Transverse colon (tissue), 4 donors: ENCODE measurements around the gene PKN1. TPM values are rescaled to one million over a fixed set of nuclear protein-coding genes. Genes with fewer than 3 reads are reported as not detected.

Experiments used
- DNase-seq: peaks from one replicate; pipeline ENCODE4 v3.0.0-alpha.2; 2019
- H3K27ac ChIP-seq, 4 donors: fragments of 200-600 bp; sonication (generic); 2 replicates each; pipeline ENCODE4 v1.5.1; 2016 to 2018; ENCODE audit warnings: inconsistent platforms in 4 of 4
- H3K27me3 ChIP-seq: fragments of 200-600 bp; sonication (generic); 2 replicates; pipeline ENCODE4 v1.5.1; 2017; ENCODE audit warnings: inconsistent platforms
- H3K36me3 ChIP-seq, 4 donors: fragments of 200-600 bp; sonication (generic); 2 replicates each; pipeline ENCODE4 v1.5.1; 2017 to 2019; ENCODE audit warnings: inconsistent platforms in 4 of 4
- H3K4me1 ChIP-seq, 4 donors: fragments of 200-600 bp; sonication (generic); 2 replicates each; pipeline ENCODE4 v1.5.1; 2017 to 2020; ENCODE audit warnings: inconsistent platforms in 4 of 4
- H3K4me3 ChIP-seq, 4 donors: fragments of 200-600 bp; sonication (generic); 1 replicate in 1 of 4; 2 replicates in 3 of 4; pipeline versions ENCODE4 v1.5.1 to v1.6.1; 2017 to 2019; ENCODE audit warnings: inconsistent platforms in 4 of 4
- H3K9me3 ChIP-seq, 2 donors: fragments of 200-600 bp; sonication (generic); 2 replicates each; pipeline ENCODE4 v1.5.1; 2017 to 2019; ENCODE audit warnings: inconsistent platforms in 2 of 2
- EP300 ChIP-seq: sonication (generic); formaldehyde crosslinking; IDR thresholded peaks from one replicate; pipeline ENCODE4 v1.6.1; 2017; ENCODE audit warnings: antibody characterized with exemption, low read depth
- POLR2A ChIP-seq: fragments of 450-650 bp; IDR thresholded peaks from one replicate; pipeline ENCODE4 v1.6.1; 2016; ENCODE audit warnings: antibody characterized with exemption, mild to moderate bottlenecking, moderate library complexity
- POLR2AphosphoS5 ChIP-seq, 3 donors: sonication (generic); formaldehyde crosslinking; IDR thresholded peaks; one replicate each; pipeline ENCODE4 v1.6.1; 2016; ENCODE audit warnings: antibody characterized with exemption in 3 of 3
- WGBS, 2 donors: methylation state at CpG; one replicate each; pipeline ENCODE4 v1.1.5; 2018; ENCODE audit warnings: low coverage in 1 of 2; 5-methylcytosine and 5-hydroxymethylcytosine counted together
- in situ Hi-C, 4 donors: fragments of 200-750 bp; cut with MboI; loops; one replicate each; pipeline versions ENCODE4 v1.15.0 to v1.15.1; 2017; ENCODE audit warnings: low sequenced_read_pairs in 3 of 4, low pct_ligation_motif_present in 1 of 4, low pct_unique_long_range_greater_than_20kb in 1 of 4
- intact Hi-C: fragments of 100-400 bp; cut with DNase I; formaldehyde crosslinking; loops from one replicate; pipeline ENCODE4 v1.15.1; 2023; ENCODE audit warnings: low total_unique reads
- total RNA-seq, 4 donors: library from RNA; depleted of rRNA; stranded (reverse); fragments of >200 nt; gene quantifications; one replicate each; pipeline ENCODE4 v1.1.0, GENCODE V29; 2016
- TF ChIP-seq, protein P1 (sequence below), 5 experiments: fragments of 200-600 bp in 3 of 5; fragments of 450-650 bp in 2 of 5; sonication (generic) in 3 of 5; IDR thresholded peaks; 1 replicate in 2 of 5; 2 replicates in 3 of 5; pipeline ENCODE4 v1.5.1; 2016 to 2017; ENCODE audit warnings: antibody characterized with exemption in 5 of 5, inconsistent platforms in 3 of 5, mild to moderate bottlenecking in 2 of 5, moderate library complexity in 1 of 5

PKN1 gene
- total RNA-seq, 4 donors from 2014 or later, result 29.1 to 129 (median 55.0) TPM

DNA sequence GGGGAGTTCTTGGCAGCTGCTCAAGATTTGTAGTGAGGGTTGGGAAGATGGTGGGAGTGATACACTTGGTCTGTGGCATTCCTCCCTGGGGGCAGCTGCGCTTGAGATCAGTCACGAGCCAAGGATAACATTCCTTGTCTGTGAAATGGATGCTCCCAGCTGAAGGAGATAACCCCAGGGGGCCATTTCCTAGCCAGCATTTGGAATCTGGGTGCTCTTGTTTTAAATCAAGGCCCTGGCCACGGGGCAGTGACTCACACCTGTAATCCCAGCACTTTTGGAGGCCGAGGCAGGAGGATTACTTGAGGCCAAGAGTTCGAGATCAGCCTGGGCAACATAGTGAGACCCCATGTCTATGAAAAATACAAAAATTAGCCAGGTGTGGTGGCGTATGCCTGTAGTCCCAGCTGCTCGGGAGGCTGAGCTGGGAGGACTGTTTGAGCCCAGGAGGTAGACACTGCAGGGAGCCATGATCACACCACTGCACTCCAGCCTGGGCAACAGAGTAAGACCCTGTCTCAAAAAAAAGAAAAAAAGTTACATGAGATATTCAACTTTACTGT, 4.6 kb downstream of the PKN1 start:
- no peak overlapping the region for H3K27ac ChIP-seq
- H3K27me3 ChIP-seq, result no peaks in the 10 kb centered on the region
- TF ChIP-seq POLR2A (no peak), POLR2AphosphoS5 (IDR thresholded peaks at IDR 0.05) (no peak)
- TF ChIP-seq, protein P1, sequence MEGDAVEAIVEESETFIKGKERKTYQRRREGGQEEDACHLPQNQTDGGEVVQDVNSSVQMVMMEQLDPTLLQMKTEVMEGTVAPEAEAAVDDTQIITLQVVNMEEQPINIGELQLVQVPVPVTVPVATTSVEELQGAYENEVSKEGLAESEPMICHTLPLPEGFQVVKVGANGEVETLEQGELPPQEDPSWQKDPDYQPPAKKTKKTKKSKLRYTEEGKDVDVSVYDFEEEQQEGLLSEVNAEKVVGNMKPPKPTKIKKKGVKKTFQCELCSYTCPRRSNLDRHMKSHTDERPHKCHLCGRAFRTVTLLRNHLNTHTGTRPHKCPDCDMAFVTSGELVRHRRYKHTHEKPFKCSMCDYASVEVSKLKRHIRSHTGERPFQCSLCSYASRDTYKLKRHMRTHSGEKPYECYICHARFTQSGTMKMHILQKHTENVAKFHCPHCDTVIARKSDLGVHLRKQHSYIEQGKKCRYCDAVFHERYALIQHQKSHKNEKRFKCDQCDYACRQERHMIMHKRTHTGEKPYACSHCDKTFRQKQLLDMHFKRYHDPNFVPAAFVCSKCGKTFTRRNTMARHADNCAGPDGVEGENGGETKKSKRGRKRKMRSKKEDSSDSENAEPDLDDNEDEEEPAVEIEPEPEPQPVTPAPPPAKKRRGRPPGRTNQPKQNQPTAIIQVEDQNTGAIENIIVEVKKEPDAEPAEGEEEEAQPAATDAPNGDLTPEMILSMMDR (IDR thresholded peaks at IDR 0.05), result no peak
- in situ Hi-C loops, result no loop called here
- H3K4me1 ChIP-seq, result peaks cover 18 to 38% (median 28%) of the 10 kb centered on the region in 4 donors
- WGBS, 2 donors, result 87% methylated on average over 7 of the region's 7 CpGs; no CpG with 5 or more reads in 1 of the 2 donors
- no peak overlapping the region for H3K4me3 ChIP-seq
- H3K36me3 ChIP-seq, result peaks cover 0 to 4% (median 0%) of the 10 kb centered on the region in 4 donors
- intact Hi-C loops, result no loop called here
- no peak for DNase-seq
- H3K9me3 ChIP-seq, result no peaks in the 10 kb centered on the region

DNA sequence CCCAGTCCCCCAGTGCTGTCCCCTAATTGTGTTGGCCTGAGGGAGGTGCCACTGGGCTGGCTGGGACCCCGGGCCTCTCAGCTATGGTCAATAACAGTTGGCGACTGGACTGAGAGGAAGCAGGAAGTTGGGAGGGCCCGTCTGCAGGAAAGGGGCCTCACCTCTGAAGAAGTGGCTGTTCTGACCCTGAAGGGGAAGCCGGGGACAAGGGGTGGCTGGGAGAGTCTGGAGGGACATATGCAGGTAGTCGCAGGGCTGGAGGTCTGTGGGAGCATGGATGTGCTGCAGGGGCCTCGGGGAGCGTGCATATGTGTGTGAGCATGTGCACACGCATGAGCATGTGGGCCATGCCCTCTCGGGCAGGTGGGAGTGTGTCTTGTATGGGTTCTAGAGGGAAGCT, 5.9 kb downstream of the PKN1 start:
- H3K27me3 ChIP-seq, result no peaks in the 10 kb centered on the region
- H3K9me3 ChIP-seq, result no peaks in the 10 kb centered on the region
- no peak for DNase-seq
- WGBS, 2 donors, result 64 to 75% methylated on average over 4 to 9 of the region's 9 CpGs
- no peak overlapping the region for H3K4me3 ChIP-seq
- H3K36me3 ChIP-seq, result peaks cover 0 to 4% (median 0%) of the 10 kb centered on the region in 4 donors
- no peak overlapping the region for H3K27ac ChIP-seq
- H3K4me1 ChIP-seq, result peaks cover 11 to 29% (median 22%) of the 10 kb centered on the region in 4 donors
- intact Hi-C loops, result no loop called here
- in situ Hi-C loops, result no loop called here
- TF ChIP-seq POLR2AphosphoS5 (IDR thresholded peaks at IDR 0.05), result no peak
- no peak for TF ChIP-seq POLR2A
- no peak for TF ChIP-seq EP300
- TF ChIP-seq, protein P1 (IDR thresholded peaks at IDR 0.05), result no peak

- in situ Hi-C loops, result no loop called here
- H3K27ac ChIP-seq, result peak overlapping the region; percentile 38 to 66 (median 50)
- peaks cover under 1 to 18% (median 12%) of the 10 kb centered on the region in 4 donors for H3K4me1 ChIP-seq
- peak; percentile 79 for DNase-seq
- peaks cover 0 to 4% (median 2%) of the 10 kb centered on the region in 4 donors for H3K36me3 ChIP-seq
- peak overlapping the region in 2 of 4 donors; percentile 7 to 40 for H3K4me3 ChIP-seq
- intact Hi-C loops, result no loop called here
- H3K9me3 ChIP-seq, result no peaks in the 10 kb centered on the region
- 35% methylated on average over 6 to 9 of the region's 9 CpGs for WGBS, 2 donors
- H3K27me3 ChIP-seq, result no peaks in the 10 kb centered on the region
- TF ChIP-seq EP300 (no peak), POLR2AphosphoS5 (IDR thresholded peaks at IDR 0.05) (peak in 1 of 3 donors; percentile 19)
Measured at GRCh38 chr19:14440049-14440448, 6.9 kb downstream of the PKN1 start.

GRCh38 chr19:14441041-14441938, 8.2 kb downstream of the PKN1 start:
- 92% methylated on average over 34 of the region's 34 CpGs; no CpG with 5 or more reads in 1 of the 2 donors for WGBS, 2 donors
- no peak for DNase-seq
- no peaks in the 10 kb centered on the region for H3K27me3 ChIP-seq
- no peaks in the 10 kb centered on the region for H3K9me3 ChIP-seq
- H3K36me3 ChIP-seq, result peaks cover 0 to 9% (median 2%) of the 10 kb centered on the region in 4 donors
- peaks cover 0 to 15% (median 8%) of the 10 kb centered on the region in 4 donors for H3K4me1 ChIP-seq
- intact Hi-C loops, result no loop called here
- in situ Hi-C loops, result no loop called here
- peak overlapping the region in 1 of 4 donors; percentile 57 for H3K27ac ChIP-seq
- TF ChIP-seq POLR2AphosphoS5 (IDR thresholded peaks at IDR 0.05) (no peak), EP300 (no peak), POLR2A (no peak)
- TF ChIP-seq, protein P1 (IDR thresholded peaks at IDR 0.05), result no peak
- H3K4me3 ChIP-seq, result no peak overlapping the region
